ELF-1 (cell line): ENCODE results near the gene HAUS7.

Experiments
- DNase-seq: peaks from one replicate; pipeline ENCODE4 v3.0.0-alpha.2; 2016; ENCODE audit warnings: low read depth, low spot score

The HAUS7 gene

DNA sequence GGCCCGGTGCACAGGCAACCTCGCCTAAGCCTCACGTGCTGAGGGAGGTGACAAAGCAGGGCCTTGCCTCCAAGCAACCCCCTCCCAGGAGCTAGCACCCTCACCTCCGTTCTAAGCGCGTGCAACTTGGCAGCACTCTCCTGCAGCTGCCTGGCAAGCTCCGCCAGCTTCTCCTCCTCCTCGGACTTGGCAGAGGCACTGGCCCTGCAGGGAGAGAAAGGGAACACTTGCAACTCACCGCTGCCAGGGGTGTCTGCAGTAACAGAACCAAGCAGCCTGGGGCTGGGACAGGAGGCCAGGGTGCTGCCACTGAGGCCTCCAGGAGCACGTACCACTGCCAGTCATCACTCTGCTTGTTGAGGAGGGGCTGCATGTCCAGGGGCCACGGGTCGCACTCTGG lies 14.2 kb downstream of the HAUS7 start:
- DNase-seq, result no peak

DNA sequence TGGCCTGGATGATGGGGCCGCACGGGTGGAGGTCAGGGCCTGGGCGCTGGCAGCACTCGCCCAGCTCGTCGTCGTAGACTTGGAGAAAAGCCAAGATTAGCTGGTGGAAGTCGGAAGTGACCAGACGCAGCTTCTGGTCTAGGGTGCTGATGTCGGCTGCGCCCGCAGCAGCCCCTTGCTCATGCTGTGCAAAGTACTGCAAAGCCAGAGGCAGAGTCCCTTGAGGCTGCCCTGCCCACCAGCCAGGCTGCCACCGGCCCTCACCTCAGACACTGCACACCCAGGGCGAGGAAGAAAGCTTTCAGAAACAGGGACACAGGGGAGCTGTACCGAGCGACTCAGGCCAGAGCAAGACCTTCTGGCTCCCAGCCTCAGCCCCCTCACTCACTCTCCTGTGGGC lies 14.8 kb downstream of the HAUS7 start:
- no peak for DNase-seq

DNA sequence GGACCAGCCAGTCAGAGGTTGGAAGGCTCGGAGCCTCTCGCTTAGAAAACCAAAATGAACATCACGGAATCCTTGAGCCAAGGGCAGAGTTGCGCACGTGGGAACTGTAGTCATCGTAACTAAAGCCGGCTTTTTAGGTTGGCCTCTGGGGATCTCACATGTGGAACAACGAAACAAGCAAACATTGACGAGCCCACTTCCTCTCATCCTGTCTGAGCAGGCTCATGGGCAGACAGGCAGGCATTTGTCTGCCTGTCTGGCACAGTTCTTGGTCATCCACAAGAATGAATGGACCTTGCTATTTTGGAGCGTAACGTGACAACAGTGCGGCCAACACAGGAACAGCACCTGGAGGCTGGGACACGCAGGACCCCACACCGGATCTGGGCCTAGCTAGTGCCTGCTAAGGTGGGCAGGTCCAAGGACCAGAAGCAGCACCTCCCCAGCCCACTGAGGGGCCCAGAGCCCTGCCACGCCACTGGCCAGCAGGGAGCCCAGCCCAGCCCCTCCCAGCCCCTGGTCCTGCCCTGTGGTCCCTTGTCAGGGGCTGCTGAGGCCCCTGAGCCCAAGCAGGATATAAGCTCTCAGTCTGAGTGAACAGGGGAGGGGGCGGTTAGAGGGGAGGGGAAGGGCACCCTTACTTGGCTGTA lies 15.3 kb downstream of the HAUS7 start:
- no peak for DNase-seq

DNA sequence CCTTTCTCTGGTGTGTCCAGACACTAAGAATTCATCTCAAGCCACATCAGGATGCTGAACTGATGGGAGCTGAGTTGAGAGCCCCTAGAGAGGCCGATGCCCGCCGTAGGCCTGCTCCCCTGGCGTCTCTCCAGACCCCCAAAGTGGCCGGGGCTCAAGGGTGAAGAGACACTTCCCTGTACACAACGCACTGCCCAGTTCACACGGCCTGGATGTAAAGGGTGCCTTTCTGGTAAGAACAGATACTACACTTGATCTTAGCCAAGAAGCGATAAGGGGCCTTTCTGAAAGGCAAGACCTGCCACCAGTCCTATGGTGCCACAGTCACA lies 19.5 kb downstream of the HAUS7 start:
- DNase-seq, result no peak

DNA sequence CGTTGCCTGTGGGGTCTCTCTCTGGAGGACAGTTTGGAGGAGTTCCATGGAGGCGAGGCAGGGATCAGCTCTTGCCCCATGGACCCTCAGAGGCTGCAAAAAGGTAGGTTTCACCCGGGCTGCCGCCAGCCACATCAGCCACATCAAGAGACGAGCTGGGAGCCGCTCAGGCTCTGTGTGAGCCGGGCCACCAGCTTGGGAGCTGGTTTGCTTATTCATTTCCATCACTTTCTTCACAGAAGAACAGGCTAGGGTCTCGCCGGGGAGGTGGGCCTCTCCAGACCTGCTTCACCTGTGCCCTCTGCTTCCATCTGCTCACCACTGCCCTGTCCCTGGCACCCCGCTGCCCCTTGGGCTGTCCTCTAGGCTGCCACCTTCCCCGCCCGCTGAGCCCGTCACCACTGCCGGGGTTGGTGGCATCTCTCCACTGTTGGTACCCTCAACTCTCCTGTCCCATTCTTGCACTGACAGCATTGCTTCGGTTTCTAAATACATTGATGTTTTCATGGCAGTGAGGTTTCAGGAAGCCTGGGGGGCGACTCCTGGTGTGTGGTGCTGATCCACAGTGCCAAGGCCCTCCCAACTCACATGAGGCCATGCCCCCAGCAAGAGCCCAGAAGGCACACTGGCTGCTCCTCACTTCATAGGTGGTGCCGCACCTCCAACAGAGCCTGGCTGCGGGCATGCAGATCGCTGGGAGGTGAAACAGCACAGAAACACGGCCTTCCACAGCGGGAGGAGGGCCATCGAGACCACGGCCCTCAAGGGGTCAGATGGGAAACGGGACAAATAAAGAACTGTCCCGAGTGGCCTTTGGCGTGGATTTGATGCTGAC lies 20.0 kb downstream of the HAUS7 start:
- no peak for DNase-seq

DNA sequence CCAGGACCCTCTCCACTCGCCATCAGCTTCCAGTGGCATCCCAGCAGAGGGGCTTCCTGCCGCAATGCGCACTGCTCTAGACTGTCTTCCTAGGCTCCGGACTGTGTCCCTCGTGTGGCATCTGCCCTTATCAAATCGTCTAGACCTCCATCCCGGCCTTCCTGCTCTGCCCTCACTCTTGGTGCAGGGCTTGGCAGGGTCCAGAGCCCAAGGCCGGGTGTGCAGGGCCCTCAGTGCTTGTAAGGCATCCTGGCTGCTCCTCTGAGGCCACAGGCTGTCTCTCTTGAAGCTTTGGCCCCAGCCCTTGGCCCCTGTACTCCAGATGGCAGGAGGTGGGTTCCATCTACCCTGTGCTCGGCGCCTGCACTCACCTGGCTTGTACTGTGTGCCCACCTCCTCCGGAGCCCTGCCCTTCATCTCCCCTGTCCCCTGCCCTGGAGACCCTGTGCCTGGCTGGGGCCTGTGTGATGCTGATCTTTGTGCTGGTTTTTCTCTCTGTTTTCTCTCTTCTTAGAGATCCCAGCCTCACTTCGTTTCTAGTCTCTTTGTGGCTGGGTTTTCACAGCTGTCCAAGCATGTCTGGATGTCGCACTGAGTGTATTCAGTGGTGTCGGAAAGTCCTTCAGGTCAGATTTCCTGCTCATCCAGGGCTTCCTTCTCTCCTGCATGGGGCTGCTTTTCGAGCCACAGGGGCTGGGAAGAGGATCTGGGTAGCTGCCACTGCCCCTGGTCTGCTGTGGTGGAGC lies 20.8 kb downstream of the HAUS7 start:
- no peak for DNase-seq

DNA sequence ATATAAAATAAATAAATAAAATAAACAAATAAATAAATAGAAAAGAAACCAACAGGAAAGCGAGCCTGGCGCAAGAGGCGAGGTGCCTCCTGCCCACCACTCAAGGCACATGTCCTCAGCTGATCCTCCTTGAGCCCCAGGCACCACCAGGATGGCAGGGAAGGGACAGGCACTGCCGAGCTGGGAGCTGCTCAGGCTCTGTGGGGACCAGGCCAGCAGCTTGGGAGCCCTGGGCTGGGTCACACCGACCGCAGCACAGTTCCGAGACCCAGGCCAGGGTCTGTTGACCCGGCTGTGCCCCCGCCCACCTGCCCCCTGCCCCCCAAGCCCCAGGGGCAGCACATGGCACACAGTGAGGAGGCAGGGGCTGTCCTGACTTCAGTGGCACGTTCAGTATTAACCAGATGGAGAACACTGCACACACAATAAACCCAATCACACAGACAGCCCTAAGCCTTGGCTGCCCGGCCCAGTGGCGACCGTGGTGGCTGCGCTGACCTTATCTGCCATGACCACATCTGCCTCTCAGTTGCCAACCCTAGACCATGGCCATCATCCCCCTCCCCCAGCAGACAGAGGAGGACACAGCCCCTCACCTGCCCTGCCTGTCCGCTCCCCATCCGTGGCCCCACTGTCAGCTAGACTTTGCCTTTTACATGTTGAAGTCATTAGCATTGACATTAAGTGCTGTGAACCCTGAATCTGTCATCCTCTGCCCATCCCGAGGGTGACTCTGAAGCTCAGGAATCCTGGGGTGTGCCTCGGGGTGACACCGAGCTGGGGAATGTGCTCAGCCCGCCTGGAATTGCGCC lies 21.6 kb downstream of the HAUS7 start:
- no peak for DNase-seq

DNA sequence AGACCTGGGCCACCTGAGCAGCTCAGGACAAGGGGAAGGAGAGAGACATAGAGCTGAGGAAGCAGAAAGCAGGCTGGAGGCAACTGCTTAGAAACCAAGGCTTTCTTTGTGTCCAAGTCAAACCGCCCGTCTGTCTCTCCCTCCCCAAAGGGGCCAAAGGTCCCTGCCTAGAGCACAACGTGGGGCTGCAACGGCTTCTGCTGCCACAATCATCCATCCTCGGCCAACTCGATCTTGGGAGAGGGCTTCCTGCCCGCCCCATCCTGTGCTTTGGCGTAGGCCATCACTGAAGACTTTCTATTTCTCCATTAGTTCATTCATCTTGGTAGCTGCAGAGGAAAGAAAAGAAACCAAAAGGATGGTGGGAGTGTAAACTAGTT lies 22.8 kb downstream of the HAUS7 start:
- DNase-seq, result no peak

DNA sequence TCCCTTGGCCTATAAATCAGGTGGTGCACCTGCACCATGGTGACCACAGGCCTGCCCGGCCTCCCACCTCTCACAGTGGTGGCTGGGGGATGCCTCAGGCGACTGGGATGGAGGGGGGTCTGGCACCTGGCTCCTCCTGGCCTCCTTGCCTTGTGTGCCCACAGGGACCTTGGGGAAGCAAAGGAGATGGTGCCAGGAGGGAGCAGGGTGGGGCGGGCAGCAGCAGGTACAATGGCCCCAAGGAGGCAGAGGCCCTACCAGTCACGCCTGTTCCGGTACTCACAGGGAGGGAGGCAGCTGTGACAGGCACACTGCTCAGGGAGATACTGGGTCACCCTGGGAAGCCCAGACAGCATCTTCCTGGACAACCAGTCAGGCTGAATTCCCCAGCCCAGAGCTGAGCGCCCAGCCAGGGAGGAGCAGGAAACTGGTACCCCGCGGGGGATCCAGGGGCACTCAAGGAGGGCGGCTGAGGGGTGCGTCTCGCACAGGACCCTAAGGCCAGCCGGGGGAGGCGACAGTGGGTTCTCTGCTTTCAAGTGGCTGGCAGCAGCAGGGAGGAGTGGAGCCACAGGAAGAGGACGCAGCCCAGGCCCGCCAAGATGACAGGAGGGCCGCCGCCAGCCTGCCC lies 23.3 kb downstream of the HAUS7 start:
- no peak for DNase-seq

DNA sequence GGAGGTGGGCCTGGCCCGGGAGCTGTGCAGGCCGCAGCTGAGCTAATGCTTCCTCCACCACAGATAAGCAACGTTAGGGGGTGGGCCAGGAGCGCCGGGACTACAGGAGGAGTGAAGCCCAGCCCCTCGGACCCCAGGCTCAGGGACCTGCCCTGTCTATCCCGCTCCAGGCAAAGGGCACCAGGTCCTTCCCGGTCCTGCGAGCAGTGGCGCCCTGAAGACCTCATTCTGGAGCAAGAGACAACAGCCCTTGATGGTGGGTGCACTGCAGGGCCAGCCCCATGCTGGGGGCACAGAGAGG lies 23.8 kb downstream of the HAUS7 start:
- no peak for DNase-seq

DNA sequence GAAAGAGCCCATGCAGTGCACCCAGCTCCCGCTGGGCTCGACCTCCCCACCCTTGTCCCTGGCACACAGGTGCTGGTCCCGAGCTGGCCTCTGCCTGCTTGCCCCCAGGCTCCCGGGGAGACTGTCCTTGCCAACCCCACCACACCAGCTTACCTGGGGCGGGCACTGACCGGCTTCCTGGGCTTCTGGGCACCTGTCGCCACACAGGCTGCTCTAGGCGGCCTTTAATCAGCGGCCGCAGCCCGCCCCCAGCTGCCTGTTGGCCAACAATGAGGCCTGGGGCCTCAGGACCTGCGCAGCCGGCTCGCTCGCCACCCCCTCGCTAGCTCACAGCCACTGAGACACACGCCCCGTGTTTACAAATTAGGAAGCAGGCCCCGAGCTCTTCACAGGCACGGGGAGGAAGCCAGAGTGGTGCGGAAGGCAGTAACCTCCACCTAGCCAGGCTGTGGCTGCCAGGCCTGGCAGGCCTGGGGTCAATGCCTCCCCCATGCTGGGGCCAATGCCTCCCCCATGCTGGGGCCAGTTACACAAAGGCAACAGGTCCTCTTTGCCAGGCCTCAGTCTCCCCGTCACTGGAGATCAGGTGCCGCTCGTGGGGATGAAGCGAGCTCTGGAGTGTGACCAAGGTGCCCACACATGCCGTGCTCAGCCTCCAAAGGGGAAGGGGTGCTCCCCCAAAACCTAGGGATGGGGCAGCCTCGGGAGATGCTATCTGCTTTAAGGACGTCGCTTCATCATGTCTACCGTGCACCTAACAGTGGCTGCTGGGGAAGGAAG lies 24.3 kb downstream of the HAUS7 start, which contains the start of gene TREX2:
Gene TREX2 (minus strand): TSS at position 201 of the 780 bp plus-strand sequence. CDS start 626 bp downstream, outside the sequence.
- DNase-seq, result peak; percentile 57

DNA sequence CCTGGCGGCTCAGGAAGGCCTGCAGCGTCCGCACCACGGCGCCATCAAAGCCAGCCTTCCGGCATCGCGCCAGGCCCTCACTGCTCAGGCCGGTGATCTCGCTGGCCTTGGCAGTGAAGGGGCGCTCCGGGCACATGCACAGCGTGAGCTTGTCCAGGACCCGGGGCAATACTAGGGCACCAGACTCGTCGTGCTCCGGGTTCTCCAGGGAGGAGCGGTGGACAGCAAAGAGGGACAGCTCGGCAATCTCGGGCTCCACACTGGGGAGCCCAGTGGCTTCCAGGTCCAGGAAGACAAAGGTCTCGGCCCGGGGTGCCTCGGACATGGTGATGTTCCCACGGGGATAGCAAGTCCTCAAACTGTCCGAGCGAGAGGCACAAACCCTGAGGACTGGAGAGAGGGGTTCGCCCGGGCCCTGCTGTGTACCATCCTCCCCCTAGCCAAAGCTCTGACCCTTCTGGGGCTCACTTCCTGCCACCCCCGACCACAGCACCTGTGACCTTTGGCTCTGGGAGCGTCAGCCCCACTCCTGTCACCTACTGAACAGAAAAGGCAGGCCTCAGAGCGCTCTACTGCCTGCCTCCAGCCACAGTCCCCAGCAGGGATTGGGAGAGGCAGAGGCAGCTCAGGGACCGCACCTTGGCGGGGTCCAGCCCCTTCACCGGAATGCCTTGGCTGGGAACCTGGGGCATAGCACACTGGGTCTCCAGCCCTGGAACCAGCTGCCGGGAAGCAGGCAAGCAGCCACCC lies 25.1 kb downstream of the HAUS7 start:
- DNase-seq, result no peak

DNA sequence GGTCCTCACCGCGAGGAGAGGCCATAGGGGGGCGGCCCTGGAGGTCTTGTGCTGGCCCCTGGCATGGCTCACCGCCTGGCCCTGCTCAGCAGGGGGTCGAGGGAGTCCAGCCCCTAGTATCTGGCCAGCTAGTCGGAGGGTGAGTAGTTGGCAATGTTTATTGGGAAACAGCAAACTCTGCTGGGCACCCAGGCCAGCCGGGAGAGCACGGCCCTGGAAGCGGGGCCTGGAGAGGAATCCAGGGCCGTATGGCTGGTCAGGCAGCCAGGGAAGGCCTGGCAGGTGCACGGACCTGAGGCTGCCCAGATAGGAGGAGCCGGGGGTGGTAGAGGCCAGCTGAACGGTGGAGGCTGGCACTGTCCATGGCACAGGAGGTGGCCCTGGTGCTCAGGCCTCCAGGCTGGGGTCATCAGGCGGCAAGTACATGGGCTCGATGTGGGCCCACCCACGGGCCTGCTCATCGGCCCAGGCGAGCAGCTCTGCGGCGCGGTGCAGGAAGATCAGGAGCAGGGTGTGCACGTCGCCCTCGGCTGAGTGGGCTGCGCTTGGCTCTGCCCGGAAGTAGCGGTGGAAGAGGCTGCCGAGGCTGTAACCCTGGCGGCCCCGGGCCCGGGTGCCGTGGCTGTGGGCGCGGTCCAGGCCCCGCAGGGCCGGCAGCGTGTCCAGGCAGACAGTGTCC lies 25.9 kb downstream of the HAUS7 start:
- no peak for DNase-seq

DNA sequence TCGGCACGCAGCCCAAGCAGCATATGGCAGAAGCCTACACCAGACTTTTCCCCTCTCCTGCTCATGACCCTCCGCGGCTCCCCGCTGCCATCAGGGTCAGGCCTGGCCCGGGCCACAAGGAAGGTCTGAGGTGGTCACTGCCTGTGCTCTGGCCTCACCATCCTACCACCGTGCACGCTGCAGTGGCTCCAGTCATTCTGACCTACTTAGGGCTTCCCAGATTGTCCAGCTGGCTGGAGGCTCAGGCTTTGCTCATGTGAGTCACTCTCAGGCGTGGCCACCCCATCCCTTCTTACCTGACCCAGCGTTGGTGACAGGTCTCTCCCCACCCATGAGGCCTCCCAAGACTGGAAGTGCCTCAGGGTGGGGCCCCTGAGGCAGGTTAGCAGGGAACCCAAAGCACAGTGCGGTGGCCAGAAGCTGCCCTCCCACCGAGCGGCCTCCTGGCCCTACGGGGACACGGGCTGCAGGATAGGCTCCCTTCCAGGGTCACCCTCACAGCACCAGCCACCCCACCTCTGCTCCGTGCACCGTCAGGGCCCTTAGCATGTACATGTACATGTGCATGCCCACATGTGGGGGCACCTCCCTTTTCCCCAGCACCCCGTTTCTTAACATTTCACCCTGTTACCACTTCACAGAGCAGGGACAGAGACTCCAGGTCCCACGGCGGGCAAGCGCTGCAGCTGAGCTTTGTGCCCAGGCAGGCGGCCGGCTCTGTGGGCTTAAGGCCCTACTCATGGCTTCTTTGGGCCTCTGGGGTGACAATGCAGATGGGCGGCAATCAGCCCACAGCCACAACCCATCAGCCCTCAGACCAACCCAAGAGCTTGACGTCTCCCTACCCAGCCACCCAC lies 26.7 kb downstream of the HAUS7 start:
- no peak for DNase-seq

DNA sequence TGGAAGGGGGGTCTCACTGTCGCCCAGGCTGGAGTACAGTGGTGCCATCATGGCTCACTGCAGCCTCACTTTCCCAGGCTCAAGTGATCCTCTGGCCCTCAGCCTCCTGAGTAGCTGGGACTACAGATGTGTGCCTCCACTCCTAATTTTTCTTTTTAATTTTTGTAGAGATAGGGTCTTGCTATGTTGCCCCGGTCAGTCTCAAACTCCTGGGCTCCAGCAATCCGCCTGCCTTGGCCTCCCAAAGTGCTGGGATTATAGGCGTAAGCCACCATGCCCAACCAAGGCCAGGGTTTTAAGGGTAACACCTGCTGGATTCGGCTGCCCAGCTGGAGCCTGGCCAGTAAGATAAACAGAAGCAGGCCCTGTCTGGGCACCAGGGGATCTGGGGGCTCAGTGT lies 27.9 kb downstream of the HAUS7 start:
- DNase-seq, result no peak

DNA sequence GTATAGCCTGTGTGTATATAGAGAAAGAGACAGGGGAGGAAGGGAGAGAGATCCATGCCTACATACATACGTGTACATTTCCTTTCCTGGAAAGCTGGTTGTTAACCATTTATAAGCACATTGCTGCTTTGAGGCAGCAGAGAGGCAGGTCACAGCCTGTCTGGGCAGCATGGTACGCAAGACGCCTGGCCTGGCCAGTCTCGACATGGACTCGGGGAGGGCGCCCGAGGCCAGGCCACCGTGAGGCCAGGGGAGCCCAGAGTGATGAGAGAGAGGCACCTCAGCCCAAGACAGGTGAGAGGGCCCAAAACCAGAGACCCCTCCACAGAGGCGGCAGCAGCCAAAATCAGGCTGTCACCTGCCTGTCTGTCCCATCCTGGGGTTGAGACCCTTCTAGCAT lies 28.4 kb downstream of the HAUS7 start:
- DNase-seq, result no peak

DNA sequence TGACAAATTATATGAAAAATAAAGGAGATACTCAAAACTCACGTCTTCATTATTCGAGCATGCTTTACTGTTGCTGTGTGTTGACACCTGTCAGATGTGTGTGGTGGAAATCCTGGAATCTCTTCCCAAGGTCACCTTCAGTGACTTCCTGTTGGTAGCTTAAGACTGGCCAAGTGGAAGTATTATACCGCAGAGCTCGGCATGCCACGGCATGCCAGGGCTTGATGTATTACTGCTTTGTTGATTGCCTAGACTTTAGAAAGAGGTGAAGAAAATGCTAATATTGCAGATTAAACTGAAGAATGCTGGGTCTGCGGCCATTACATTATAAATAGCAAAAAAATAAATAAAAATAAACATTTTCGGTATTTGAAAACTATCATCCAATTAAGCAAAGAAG lies 29.1 kb downstream of the HAUS7 start:
- no peak for DNase-seq

DNA sequence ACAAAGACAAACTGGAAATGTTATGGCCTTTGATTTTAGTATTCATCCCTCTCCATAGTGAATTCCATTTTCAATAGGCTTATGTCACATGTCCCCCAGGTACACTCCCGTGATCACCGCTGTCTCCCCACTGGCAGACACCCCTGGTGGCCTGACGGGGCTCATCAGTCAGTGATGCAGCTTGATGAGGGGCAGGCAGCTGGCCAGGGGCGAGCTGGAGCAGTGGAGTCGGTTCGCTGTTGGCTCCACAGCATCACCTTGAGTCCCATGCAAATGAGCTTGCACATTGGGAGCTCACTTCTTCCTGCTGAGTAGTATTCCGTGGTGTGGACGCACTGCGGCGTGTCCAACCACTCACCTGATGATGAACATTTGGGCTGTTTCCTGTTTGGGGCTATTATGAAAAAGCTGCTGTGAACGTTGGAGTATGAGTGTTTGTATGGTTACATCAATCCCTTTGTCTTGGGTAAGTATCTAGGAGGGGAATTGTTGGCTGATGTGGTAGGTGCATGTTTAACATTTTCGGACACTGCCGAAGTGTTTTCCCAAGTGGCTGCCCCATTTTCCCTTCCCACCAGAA lies 29.7 kb downstream of the HAUS7 start:
- no peak for DNase-seq
